Neuronal stem cell (in vitro differentiated cells): ENCODE measurements around the gene SERPINI1.

Experiments used
- DNase-seq: peaks from one replicate; pipeline ENCODE4 v3.0.0-alpha.2; 2013; ENCODE audit warnings: low spot score
- H2AFZ ChIP-seq: one replicate; pipeline ENCODE4 v1.6.1; 2013; ENCODE audit warnings: mild to moderate bottlenecking, low read length, inconsistent platforms
- H2AK5ac ChIP-seq: 2 replicates; pipeline ENCODE4 v1.6.1; 2013; ENCODE audit warnings: low read depth, mild to moderate bottlenecking, inconsistent platforms, low read length, moderate library complexity, mixed read lengths
- H2BK120ac ChIP-seq: 2 replicates; pipeline ENCODE4 v1.6.1; 2013; ENCODE audit warnings: low read depth, mild to moderate bottlenecking, inconsistent platforms, low read length, moderate library complexity, mixed read lengths
- H2BK12ac ChIP-seq: one replicate; pipeline ENCODE4 v1.6.1; 2013; ENCODE audit warnings: low read length, inconsistent platforms
- H2BK15ac ChIP-seq: 2 replicates; pipeline ENCODE4 v1.6.1; 2013; ENCODE audit warnings: mild to moderate bottlenecking, low read length, inconsistent platforms, mixed read lengths
- H2BK5ac ChIP-seq: one replicate; pipeline ENCODE4 v1.6.1; 2013; ENCODE audit warnings: inconsistent platforms, mild to moderate bottlenecking, low read length, moderate library complexity
- H3K14ac ChIP-seq: one replicate; pipeline ENCODE4 v1.6.1; 2013; ENCODE audit warnings: low read length, inconsistent platforms
- H3K18ac ChIP-seq: 2 replicates; pipeline ENCODE4 v1.6.1; 2013; ENCODE audit warnings: low read length, inconsistent platforms
- H3K23ac ChIP-seq: 2 replicates; pipeline ENCODE4 v1.6.1; 2013; ENCODE audit warnings: low read depth, mild to moderate bottlenecking, mixed read lengths, low read length, inconsistent platforms; ENCODE audit not compliant: poor library complexity
- H3K27ac ChIP-seq: replicated peaks from 3 replicates; pipeline ENCODE4 v1.5.1; 2013; ENCODE audit warnings: low read length, inconsistent platforms
- H3K27me3 ChIP-seq, 3 experiments: 2 replicates each; pipeline ENCODE4 v1.6.1; 2013; ENCODE audit warnings: low read length in 3 of 3, mild to moderate bottlenecking in 2 of 3, inconsistent platforms in 1 of 3, low read depth in 1 of 3, mixed read lengths in 1 of 3, moderate library complexity in 1 of 3; ENCODE audit not compliant: control insufficient read depth in 3 of 3, insufficient read depth in 3 of 3
- H3K36me3 ChIP-seq, 2 donors: replicated peaks in 1 of 2; 2 replicates each; pipeline ENCODE4 v1.6.1; 2013; ENCODE audit warnings: low read length in 2 of 2; ENCODE audit not compliant: control insufficient read depth in 2 of 2, insufficient read depth in 2 of 2
- H3K4ac ChIP-seq: 2 replicates; pipeline ENCODE4 v1.6.1; 2013; ENCODE audit warnings: inconsistent platforms, mild to moderate bottlenecking, low read length, moderate library complexity
- H3K4me1 ChIP-seq, 2 donors: 1 replicate in 1 of 2; 2 replicates in 1 of 2; pipeline ENCODE4 v1.6.1; 2013; ENCODE audit warnings: low read length in 2 of 2, low read depth in 1 of 2; ENCODE audit not compliant: control insufficient read depth in 2 of 2, insufficient read depth in 1 of 2
- H3K4me2 ChIP-seq: one replicate; pipeline ENCODE4 v1.6.1; 2013; ENCODE audit warnings: mild to moderate bottlenecking, low read length, inconsistent platforms; ENCODE audit not compliant: insufficient read depth, poor library complexity, severe bottlenecking
- H3K4me3 ChIP-seq, 2 donors: 2 replicates each; pipeline ENCODE4 v1.5.1; 2013; ENCODE audit warnings: low read length in 2 of 2, mild to moderate bottlenecking in 2 of 2, inconsistent platforms in 1 of 2, moderate library complexity in 1 of 2
- H3K79me1 ChIP-seq: one replicate; pipeline ENCODE4 v1.6.1; 2013; ENCODE audit warnings: low read depth, mild to moderate bottlenecking, inconsistent platforms, low read length, moderate library complexity
- H3K9ac ChIP-seq: one replicate; pipeline ENCODE4 v1.6.1; 2013; ENCODE audit warnings: mild to moderate bottlenecking, low read depth, low read length, inconsistent platforms; ENCODE audit not compliant: poor library complexity
- H3K9me3 ChIP-seq, 2 donors: replicated peaks in 1 of 2; 2 replicates each; pipeline versions ENCODE3 to v1.6.1; 2013; ENCODE audit warnings: low read length in 2 of 2, mild to moderate bottlenecking in 2 of 2, inconsistent platforms in 1 of 2, low read depth in 1 of 2, mixed read lengths in 1 of 2, moderate library complexity in 1 of 2; ENCODE audit not compliant: control insufficient read depth in 2 of 2, insufficient read depth in 1 of 2
- H4K8ac ChIP-seq: one replicate; pipeline ENCODE4 v1.6.1; 2013; ENCODE audit warnings: low read depth, mild to moderate bottlenecking, inconsistent platforms, low read length, moderate library complexity
- H4K91ac ChIP-seq: one replicate; pipeline ENCODE4 v1.6.1; 2013; ENCODE audit warnings: low read length, low read depth, mild to moderate bottlenecking, inconsistent platforms; ENCODE audit not compliant: poor library complexity
- WGBS, 2 donors: extraction: QIAGEN DNeasy Blood & Tissue Kit; methylation state at CpG; one replicate each; pipeline ENCODE4 v1.1.7; 2013; ENCODE audit warnings: missing lambda C conversion rate in 2 of 2, mixed read lengths in 1 of 2; ENCODE audit not compliant: insufficient read length in 2 of 2, insufficient replicate concordance in 1 of 2; ENCODE audit errors: extremely low coverage in 2 of 2; 5-methylcytosine and 5-hydroxymethylcytosine counted together

The SERPINI1 gene

GRCh38 chr3:167861649-167862048, 126.1 kb downstream of the SERPINI1 start:
- no peak overlapping the region for H3K27ac ChIP-seq
- H3K27me3 ChIP-seq: no peaks in the 10 kb centered on the region
- no peak overlapping the region for H3K9ac ChIP-seq
- no peak overlapping the region for H3K23ac ChIP-seq
- H3K4me2 ChIP-seq: no peak overlapping the region
- H3K79me1 ChIP-seq: no peaks in the 10 kb centered on the region
- no peak for DNase-seq
- no peak overlapping the region for H3K18ac ChIP-seq
- no peaks in the 10 kb centered on the region for H3K36me3 ChIP-seq
- H2BK5ac ChIP-seq: no peak overlapping the region
- H2AFZ ChIP-seq: peak overlapping the region; percentile 26
- H3K4ac ChIP-seq: no peak overlapping the region
- H2AK5ac ChIP-seq: no peak overlapping the region
- H2BK120ac ChIP-seq: no peak overlapping the region
- no peak overlapping the region for H3K4me3 ChIP-seq
- H2BK12ac ChIP-seq: no peak overlapping the region
- H3K14ac ChIP-seq: no peak overlapping the region
- no peaks in the 10 kb centered on the region for H3K9me3 ChIP-seq
- H4K8ac ChIP-seq: no peak overlapping the region
- H2BK15ac ChIP-seq: no peak overlapping the region
- no peaks in the 10 kb centered on the region for H3K4me1 ChIP-seq
- H4K91ac ChIP-seq: no peak overlapping the region
- no CpG with 5 or more reads among the region's 3 CpGs for whole genome bisulfite sequencing, 2 donors

DNA sequence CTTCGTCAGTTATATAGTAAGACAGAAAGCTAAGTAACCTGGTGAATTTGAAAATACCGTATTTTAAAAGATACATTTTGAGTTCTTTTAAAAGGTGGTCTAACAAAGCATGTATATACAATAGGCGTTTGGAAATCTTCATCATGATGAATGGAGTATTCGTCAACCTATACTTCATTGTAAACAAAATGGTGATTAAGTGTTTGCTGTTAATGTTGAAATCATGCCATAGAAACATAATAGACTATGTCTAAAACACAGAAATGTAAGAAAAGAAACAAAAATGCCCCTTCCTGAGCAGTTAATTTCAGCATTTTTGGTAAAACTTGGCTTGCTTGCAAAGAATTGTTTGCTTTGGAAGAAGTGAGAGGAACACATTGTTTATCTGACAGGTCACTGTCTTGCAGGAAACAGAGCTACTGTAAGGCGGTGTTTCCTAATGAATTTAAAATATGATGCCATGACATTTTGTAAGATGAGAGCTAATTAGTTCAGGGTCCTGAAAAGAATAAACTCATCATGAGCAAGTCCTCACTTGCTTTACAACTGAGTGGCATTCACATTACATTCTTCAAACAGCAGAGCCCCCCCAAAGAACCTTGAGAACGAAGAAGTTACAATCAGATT, 126.7 kb downstream of the SERPINI1 start:
- Histone ChIP-seq H2BK120ac (no peak overlapping the region), H3K4me1 (no peaks in the 10 kb centered on the region), H3K14ac (no peak overlapping the region), H3K23ac (no peak overlapping the region), H3K27me3 (no peaks in the 10 kb centered on the region), H3K4me3 (no peak overlapping the region), H4K8ac (no peak overlapping the region), H3K9ac (no peak overlapping the region), H2AK5ac (no peak overlapping the region), H3K18ac (no peak overlapping the region), H2BK15ac (no peak overlapping the region), H2BK12ac (no peak overlapping the region), H3K4ac (no peak overlapping the region), H3K36me3 (no peaks in the 10 kb centered on the region), H3K79me1 (no peaks in the 10 kb centered on the region), H3K9me3 (no peaks in the 10 kb centered on the region), H2AFZ (peak overlapping the region; percentile 26), H3K4me2 (no peak overlapping the region), H2BK5ac (no peak overlapping the region), H3K27ac (no peak overlapping the region), H4K91ac (no peak overlapping the region)
- DNase-seq: no peak
- WGBS, 2 donors: no CpG with 5 or more reads among the region's 6 CpGs

DNA sequence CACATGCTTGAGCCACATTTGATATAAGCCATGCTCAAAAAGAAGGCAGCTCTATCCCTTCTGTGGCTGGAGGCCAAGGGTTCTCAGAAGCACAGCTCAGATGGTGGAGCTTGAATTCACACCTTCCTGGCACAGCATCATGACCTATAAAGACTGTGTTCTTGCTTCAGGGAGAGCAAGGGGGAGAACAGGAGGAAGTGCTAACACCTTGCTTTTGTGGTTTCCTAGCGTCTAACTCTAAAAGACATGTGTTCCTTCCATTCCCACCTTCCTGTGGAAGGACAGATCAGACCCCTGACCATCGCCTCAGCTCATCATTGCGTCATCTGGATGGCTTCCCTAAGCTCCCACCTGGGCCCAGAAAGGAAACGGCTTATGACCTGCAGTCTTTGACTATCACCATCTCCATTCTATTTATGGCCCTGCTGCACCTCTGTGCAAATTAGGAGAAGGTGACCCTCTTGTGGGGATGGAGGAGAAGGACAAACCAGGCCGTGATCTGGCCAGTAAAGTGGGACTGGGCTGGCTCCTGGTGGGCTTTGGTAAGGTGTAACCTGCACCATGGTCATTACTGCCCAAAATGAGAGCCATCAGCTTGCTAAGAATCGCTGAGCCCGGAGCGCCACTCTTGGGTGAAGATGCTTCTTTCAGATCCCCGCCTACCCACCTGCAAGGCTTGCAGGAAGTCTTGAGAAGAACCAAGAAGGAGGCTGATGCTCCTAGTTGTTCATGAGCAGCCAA, 128.5 kb downstream of the SERPINI1 start:
- Histone ChIP-seq H3K14ac (no peak overlapping the region), H3K79me1 (no peaks in the 10 kb centered on the region), H2BK5ac (no peak overlapping the region), H3K4ac (no peak overlapping the region), H3K9me3 (no peaks in the 10 kb centered on the region), H3K9ac (no peak overlapping the region), H3K4me2 (no peak overlapping the region), H3K23ac (no peak overlapping the region), H2AK5ac (no peak overlapping the region), H4K8ac (no peak overlapping the region), H3K27me3 (no peaks in the 10 kb centered on the region), H4K91ac (no peak overlapping the region), H3K4me1 (no peaks in the 10 kb centered on the region), H3K27ac (no peak overlapping the region), H3K36me3 (no peaks in the 10 kb centered on the region), H2BK120ac (no peak overlapping the region), H2AFZ (no peak overlapping the region), H3K4me3 (no peak overlapping the region), H2BK15ac (no peak overlapping the region), H3K18ac (no peak overlapping the region), H2BK12ac (no peak overlapping the region)
- WGBS, 2 donors: no CpG with 5 or more reads among the region's 9 CpGs
- no peak for DNase-seq

GRCh38 chr3:167864552-167864874, 129.0 kb downstream of the SERPINI1 start:
- H4K91ac ChIP-seq: no peak overlapping the region
- no peaks in the 10 kb centered on the region for H3K79me1 ChIP-seq
- H2BK12ac ChIP-seq: no peak overlapping the region
- no peak overlapping the region for H3K18ac ChIP-seq
- no peaks in the 10 kb centered on the region for H3K9me3 ChIP-seq
- no peak overlapping the region for H2AFZ ChIP-seq
- H3K4ac ChIP-seq: no peak overlapping the region
- H2AK5ac ChIP-seq: no peak overlapping the region
- no peak overlapping the region for H4K8ac ChIP-seq
- no peak overlapping the region for H3K4me3 ChIP-seq
- WGBS, 2 donors: no CpG with 5 or more reads among the region's 1 CpG
- H3K23ac ChIP-seq: no peak overlapping the region
- H3K4me2 ChIP-seq: no peak overlapping the region
- no peaks in the 10 kb centered on the region for H3K4me1 ChIP-seq
- H2BK15ac ChIP-seq: no peak overlapping the region
- no peak for DNase-seq
- no peak overlapping the region for H3K27ac ChIP-seq
- H3K36me3 ChIP-seq: no peaks in the 10 kb centered on the region
- H3K27me3 ChIP-seq: no peaks in the 10 kb centered on the region
- H3K14ac ChIP-seq: no peak overlapping the region
- H2BK120ac ChIP-seq: no peak overlapping the region
- H3K9ac ChIP-seq: no peak overlapping the region
- H2BK5ac ChIP-seq: no peak overlapping the region
